CD14-positive monocyte (primary cell): ENCODE measurements around the gene NQO2. TPM values are rescaled to one million over a fixed set of nuclear protein-coding genes. Genes with fewer than 3 reads are reported as not detected.

Experiments
- DNase-seq, 3 donors: peaks; one replicate each; pipeline ENCODE4 v3.0.0-alpha.2; 2011 to 2022
- H2AFZ ChIP-seq: 2 replicates; pipeline ENCODE4 v1.6.0; 2012; ENCODE audit warnings: mild to moderate bottlenecking, low read depth, low read length, inconsistent platforms; ENCODE audit not compliant: insufficient read depth, poor library complexity, severe bottlenecking
- H3K27ac ChIP-seq, 2 donors: 1 replicate in 1 of 2; 2 replicates in 1 of 2; pipeline ENCODE4 v1.5.1; 2012 to 2013; ENCODE audit warnings: low read length in 2 of 2, control low read depth in 1 of 2, inconsistent platforms in 1 of 2, low read depth in 1 of 2, mild to moderate bottlenecking in 1 of 2
- H3K27me3 ChIP-seq, 2 donors: one replicate each; pipeline versions ENCODE4 v1.6.0 to v1.6.1; 2011 to 2013; ENCODE audit warnings: low read length in 2 of 2; ENCODE audit not compliant: control insufficient read depth in 2 of 2, insufficient read depth in 2 of 2
- H3K36me3 ChIP-seq, 2 donors: replicated peaks in 1 of 2; 1 replicate in 1 of 2; 2 replicates in 1 of 2; pipeline versions ENCODE4 v1.5.1 to v1.6.1; 2012 to 2013; ENCODE audit warnings: low read length in 2 of 2, control low read depth in 1 of 2, inconsistent platforms in 1 of 2, mild to moderate bottlenecking in 1 of 2; ENCODE audit not compliant: insufficient read depth in 2 of 2, control insufficient read depth in 1 of 2
- H3K4me1 ChIP-seq, 2 donors: 1 replicate in 1 of 2; 2 replicates in 1 of 2; pipeline versions ENCODE4 v1.5.1 to v1.6.1; 2012 to 2013; ENCODE audit warnings: low read length in 2 of 2, control low read depth in 1 of 2, inconsistent platforms in 1 of 2, mild to moderate bottlenecking in 1 of 2, moderate library complexity in 1 of 2; ENCODE audit not compliant: insufficient read depth in 2 of 2, control insufficient read depth in 1 of 2
- H3K4me2 ChIP-seq: replicated peaks from 2 replicates; pipeline ENCODE3; 2012; ENCODE audit warnings: low read length, moderate library complexity, mild to moderate bottlenecking; ENCODE audit not compliant: poor library complexity, severe bottlenecking; ENCODE audit errors: extremely low read depth
- H3K4me3 ChIP-seq, 3 experiments: fragments of 200-600 bp in 1 of 3; sonication (generic) in 1 of 3; replicated peaks in 1 of 3; 1 replicate in 2 of 3; 2 replicates in 1 of 3; pipeline ENCODE4 v1.5.1; 2011 to 2013; ENCODE audit warnings: low read length in 3 of 3, mild to moderate bottlenecking in 3 of 3, control low read depth in 2 of 3, low read depth in 2 of 3, inconsistent platforms in 1 of 3, moderate library complexity in 1 of 3
- H3K79me2 ChIP-seq: 2 replicates; pipeline ENCODE4 v1.6.0; 2012; ENCODE audit warnings: mild to moderate bottlenecking, control low read depth, inconsistent platforms, low read length, moderate library complexity; ENCODE audit not compliant: insufficient read depth
- H3K9ac ChIP-seq: 2 replicates; pipeline ENCODE4 v1.6.0; 2017; ENCODE audit warnings: low read length, mild to moderate bottlenecking; ENCODE audit not compliant: insufficient read depth, poor library complexity, severe bottlenecking
- H3K9me3 ChIP-seq, 2 donors: replicated peaks in 1 of 2; 1 replicate in 1 of 2; 2 replicates in 1 of 2; pipeline versions ENCODE4 v1.5.1 to v1.6.1; 2012 to 2013; ENCODE audit warnings: low read length in 2 of 2, control low read depth in 1 of 2; ENCODE audit not compliant: control insufficient read depth in 1 of 2, insufficient read depth in 1 of 2
- H4K20me1 ChIP-seq: 2 replicates; pipeline ENCODE4 v1.6.0; 2012; ENCODE audit warnings: mild to moderate bottlenecking, low read length, control low read depth, moderate library complexity; ENCODE audit not compliant: insufficient read depth
- H3K27ac Mint-ChIP-seq, 7 donors: one replicate each; pipeline ENCODE4 v1.8.0; 2020; ENCODE audit warnings: mild to moderate bottlenecking in 7 of 7, mixed read lengths in 7 of 7, moderate library complexity in 6 of 7, inconsistent platforms in 2 of 7
- H3K27me3 Mint-ChIP-seq, 3 donors: one replicate each; pipeline ENCODE4 v1.8.0; 2021 to 2022; ENCODE audit warnings: low read depth in 3 of 3, mild to moderate bottlenecking in 3 of 3, mixed read lengths in 3 of 3, moderate library complexity in 3 of 3, inconsistent platforms in 1 of 3
- H3K36me3 Mint-ChIP-seq, 2 donors: one replicate each; pipeline ENCODE4 v1.8.0; 2020; ENCODE audit warnings: mixed read lengths in 2 of 2, inconsistent platforms in 1 of 2, mild to moderate bottlenecking in 1 of 2
- H3K4me1 Mint-ChIP-seq: one replicate; pipeline ENCODE4 v1.8.0; 2020; ENCODE audit warnings: mild to moderate bottlenecking, mixed read lengths
- H3K4me3 Mint-ChIP-seq, 2 donors: one replicate each; pipeline ENCODE4 v1.8.0; 2020; ENCODE audit warnings: mild to moderate bottlenecking in 2 of 2, mixed read lengths in 2 of 2, moderate library complexity in 1 of 2
- H3K9me3 Mint-ChIP-seq, 7 donors: one replicate each; pipeline ENCODE4 v1.8.0; 2020 to 2022; ENCODE audit warnings: mixed read lengths in 7 of 7, mild to moderate bottlenecking in 6 of 7, moderate library complexity in 6 of 7, inconsistent platforms in 2 of 7
- WGBS: methylation state at CpG from one replicate; pipeline ENCODE4 v1.1.5; 2013; ENCODE audit warnings: missing lambda C conversion rate; ENCODE audit not compliant: insufficient coverage; 5-methylcytosine and 5-hydroxymethylcytosine counted together
- intact Hi-C, 2 donors: fragments of 100-400 bp; cut with micrococcal nuclease; formaldehyde crosslinking; loops; one replicate each; pipeline versions ENCODE4 v1.15.0 to v1.15.1; 2023
- polyA plus RNA-seq, 3 donors: library from polyadenylated mRNA; depleted of rRNA in 1 of 3; unstranded in 2 of 3; stranded (reverse) in 1 of 3; fragments of 300-500 nt in 2 of 3; fragments of >200 nt in 1 of 3; fragmentation: Illumina TruSeq in 2 of 3; gene quantifications; 1 replicate in 2 of 3; 2 replicates in 1 of 3; pipeline ENCODE4 v1.2.3, GENCODE V29; 2012 to 2021
- TF ChIP-seq, protein P1 (sequence below): fragments of 200-600 bp; IDR thresholded peaks from one replicate; pipeline ENCODE4 v1.8.0; 2022; ENCODE audit warnings: antibody characterized with exemption, mild to moderate bottlenecking

NQO2 gene
- polyA plus RNA-seq, 3 donors, result 30.0 to 281 (median 146) TPM

DNA sequence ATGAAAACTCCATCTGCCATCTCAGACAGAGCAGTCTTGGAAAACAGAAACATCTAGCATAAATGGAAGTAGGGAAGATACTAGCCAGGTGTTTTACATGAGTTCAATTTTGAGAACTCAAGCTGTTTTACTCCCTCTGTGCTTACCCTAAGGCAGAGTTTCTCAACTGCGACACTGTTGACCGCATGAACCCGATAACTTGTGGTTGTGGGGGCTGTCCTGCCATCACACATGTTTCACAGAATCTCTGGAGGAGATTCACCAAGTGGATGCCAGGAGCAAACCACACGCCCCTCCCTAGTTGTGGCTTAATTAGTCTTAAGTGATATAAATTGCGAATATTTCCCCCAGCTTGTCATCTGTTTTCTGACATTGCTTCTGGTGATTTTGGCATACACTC lies 26.0 kb upstream of the NQO2 start:
- Histone ChIP-seq H4K20me1 (no peaks in the 10 kb centered on the region), H3K27ac (no peak overlapping the region), H3K4me2 (no peak overlapping the region), H3K27me3 (no peaks in the 10 kb centered on the region), H3K4me1 (peaks cover 18 to 25% of the 10 kb centered on the region in 2 donors), H3K9ac (no peak overlapping the region), H2AFZ (peak overlapping the region; percentile 51), H3K4me3 (no peak overlapping the region), H3K9me3 (no peaks in the 10 kb centered on the region), H3K79me2 (peaks cover 22% of the 10 kb centered on the region), H3K36me3 (no peaks in the 10 kb centered on the region)
- Mint-ChIP-seq H3K4me3 (no peak overlapping the region), H3K27ac (no peak overlapping the region), H3K4me1 (peaks cover 29% of the 10 kb centered on the region), H3K9me3 (no peaks in the 10 kb centered on the region), H3K27me3 (peaks cover 0 to 1% (median 0%) of the 10 kb centered on the region in 3 donors), H3K36me3 (peaks cover 2% of the 10 kb centered on the region in 2 donors)
- no CpG with 5 or more reads among the region's 5 CpGs for WGBS
- no peak for DNase-seq
- TF ChIP-seq, protein P1, sequence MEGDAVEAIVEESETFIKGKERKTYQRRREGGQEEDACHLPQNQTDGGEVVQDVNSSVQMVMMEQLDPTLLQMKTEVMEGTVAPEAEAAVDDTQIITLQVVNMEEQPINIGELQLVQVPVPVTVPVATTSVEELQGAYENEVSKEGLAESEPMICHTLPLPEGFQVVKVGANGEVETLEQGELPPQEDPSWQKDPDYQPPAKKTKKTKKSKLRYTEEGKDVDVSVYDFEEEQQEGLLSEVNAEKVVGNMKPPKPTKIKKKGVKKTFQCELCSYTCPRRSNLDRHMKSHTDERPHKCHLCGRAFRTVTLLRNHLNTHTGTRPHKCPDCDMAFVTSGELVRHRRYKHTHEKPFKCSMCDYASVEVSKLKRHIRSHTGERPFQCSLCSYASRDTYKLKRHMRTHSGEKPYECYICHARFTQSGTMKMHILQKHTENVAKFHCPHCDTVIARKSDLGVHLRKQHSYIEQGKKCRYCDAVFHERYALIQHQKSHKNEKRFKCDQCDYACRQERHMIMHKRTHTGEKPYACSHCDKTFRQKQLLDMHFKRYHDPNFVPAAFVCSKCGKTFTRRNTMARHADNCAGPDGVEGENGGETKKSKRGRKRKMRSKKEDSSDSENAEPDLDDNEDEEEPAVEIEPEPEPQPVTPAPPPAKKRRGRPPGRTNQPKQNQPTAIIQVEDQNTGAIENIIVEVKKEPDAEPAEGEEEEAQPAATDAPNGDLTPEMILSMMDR, result no peak
- intact Hi-C loops, result no loop called here

DNA sequence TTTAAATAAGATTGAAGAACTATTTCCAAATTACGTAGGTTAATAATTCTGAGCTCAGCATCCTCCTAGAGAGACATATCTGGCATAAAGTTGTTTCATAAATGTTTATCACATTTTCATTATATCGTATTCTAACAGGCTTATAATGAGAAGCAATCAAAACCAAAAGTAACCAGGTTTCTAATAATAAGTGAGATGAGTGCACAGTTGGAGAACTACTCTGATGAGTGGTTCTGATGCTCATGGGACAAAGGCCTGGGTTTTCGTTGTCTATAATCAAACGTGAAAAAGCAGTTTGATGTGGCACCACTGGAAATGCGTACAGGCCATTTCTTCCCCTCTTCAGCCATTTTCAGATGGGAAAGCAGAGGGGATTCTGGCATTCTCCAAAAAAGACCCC lies 23.6 kb upstream of the NQO2 start:
- no peak overlapping the region for H3K4me3 ChIP-seq
- Mint-ChIP-seq H3K27me3 (peaks cover 0 to 1% (median 0%) of the 10 kb centered on the region in 3 donors), H3K4me3 (no peak overlapping the region), H3K27ac (no peak overlapping the region), H3K9me3 (no peaks in the 10 kb centered on the region), H3K4me1 (peaks cover 29% of the 10 kb centered on the region), H3K36me3 (no peaks in the 10 kb centered on the region)
- no peak overlapping the region for H3K27ac ChIP-seq
- H3K9me3 ChIP-seq, result no peaks in the 10 kb centered on the region
- H3K4me1 ChIP-seq, result peaks cover 21 to 23% of the 10 kb centered on the region in 2 donors
- no peaks in the 10 kb centered on the region for H3K36me3 ChIP-seq
- no peak overlapping the region for H2AFZ ChIP-seq
- no peak for DNase-seq
- intact Hi-C loops, result no loop called here
- TF ChIP-seq, protein P1, result no peak
- H4K20me1 ChIP-seq, result no peaks in the 10 kb centered on the region
- H3K4me2 ChIP-seq, result no peak overlapping the region
- H3K27me3 ChIP-seq, result no peaks in the 10 kb centered on the region
- H3K79me2 ChIP-seq, result no peaks in the 10 kb centered on the region
- 81% methylated on average over 3 of the region's 5 CpGs for WGBS
- H3K9ac ChIP-seq, result no peak overlapping the region
